Right ventricle myocardium superior (tissue), 1 donor: Measurements from ENCODE around the gene FAM174C. TPM values are rescaled to one million over a fixed set of nuclear protein-coding genes. Genes with fewer than 3 reads are reported as not detected.

Experiments used
- ATAC-seq: fragments of 200-7000 bp; cut with Tn5 transposase; one replicate; pipeline ENCODE4 v1.9.1; 2020; ENCODE audit warnings: mild to moderate bottlenecking; ENCODE audit not compliant: poor library complexity
- DNase-seq: peaks from one replicate; pipeline ENCODE4 v3.0.0-alpha.2; 2020
- intact Hi-C: fragments of 100-400 bp; cut with DNase I; formaldehyde crosslinking; loops from one replicate; pipeline ENCODE4 v1.11.2; 2022
- total RNA-seq: library from RNA; stranded (reverse); fragmentation: NEBNext Ultra II Directional; extraction: Animal tissue kit (Norgen Biotek cat#: 25700); gene quantifications from one replicate; pipeline ENCODE4 v1.2.1, GENCODE V29; 2021
- donor health status: DM: no; HTN: yes; CAD: no; lungs with severe emphysema.

FAM174C gene
- total RNA-seq, 1 donor from 2014 or later = 12.4 TPM

GRCh38 chr19:1288226-1288612 is 12.9 kb downstream of the FAM174C start:
- DNase-seq (no peak), ATAC-seq (no peak)
- intact Hi-C loops = no loop called here

GRCh38 chr19:1288833-1289685 is 13.7 kb downstream of the FAM174C start:
- intact Hi-C loops = no loop called here
- no peak for ATAC-seq

GRCh38 chr19:1289686-1290025 is 14.3 kb downstream of the FAM174C start:
- intact Hi-C loops = no loop called here
- no peak for ATAC-seq
- no peak for DNase-seq

More at GRCh38 chr19:1288833-1289685, 13.7 kb downstream of the FAM174C start:
- DNase-seq = no peak

GRCh38 chr19:1290196-1290702 is 14.9 kb downstream of the FAM174C start:
- intact Hi-C loops = no loop called here
- DNase-seq (no peak), ATAC-seq (no peak)

- no peak for ATAC-seq
- DNase-seq = no peak
- intact Hi-C loops = no loop called here
These were observed 15.6 kb downstream of the FAM174C start for GRCh38 chr19:1290703-1291651.

GRCh38 chr19:1291761-1292418 is 16.6 kb downstream of the FAM174C start:
- no peak for ATAC-seq
- intact Hi-C loops = no loop called here

GRCh38 chr19:1292419-1293151 is 17.3 kb downstream of the FAM174C start:
- ATAC-seq (no peak), DNase-seq (no peak)
- intact Hi-C loops = no loop called here

More at GRCh38 chr19:1291761-1292418, 16.6 kb downstream of the FAM174C start:
- no peak for DNase-seq

- DNase-seq (no peak), ATAC-seq (no peak)
- intact Hi-C loops = no loop called here
These were observed 18.7 kb downstream of the FAM174C start for GRCh38 chr19:1293782-1294604.

GRCh38 chr19:1294688-1295087 is 19.4 kb downstream of the FAM174C start:
- DNase-seq = no peak
- intact Hi-C loops = no loop called here
- no peak for ATAC-seq

GRCh38 chr19:1295169-1296012 is 20.1 kb downstream of the FAM174C start:
- DNase-seq (no peak), ATAC-seq (no peak)
- intact Hi-C loops = no loop called here

- intact Hi-C loops = no loop called here
- DNase-seq (no peak), ATAC-seq (no peak)
These were observed 20.7 kb downstream of the FAM174C start for GRCh38 chr19:1296078-1296477.

- intact Hi-C loops = no loop called here
- ATAC-seq (no peak), DNase-seq (no peak)
These were observed 21.4 kb downstream of the FAM174C start for GRCh38 chr19:1296575-1297271.

- ATAC-seq (no peak), DNase-seq (no peak)
- intact Hi-C loops = no loop called here
These were observed 22.9 kb downstream of the FAM174C start for GRCh38 chr19:1298235-1298634.

GRCh38 chr19:1299801-1300200 is 24.5 kb downstream of the FAM174C start:
- intact Hi-C loops = no loop called here
- DNase-seq = no peak

GRCh38 chr19:1300744-1301490 is 25.6 kb downstream of the FAM174C start:
- DNase-seq = no peak
- intact Hi-C loops = no loop called here

More at GRCh38 chr19:1299801-1300200, 24.5 kb downstream of the FAM174C start:
- ATAC-seq = no peak

More at GRCh38 chr19:1300744-1301490, 25.6 kb downstream of the FAM174C start:
- no peak for ATAC-seq
